Measurements from ENCODE around the gene PTPN18.

PTPN18 gene

DNA sequence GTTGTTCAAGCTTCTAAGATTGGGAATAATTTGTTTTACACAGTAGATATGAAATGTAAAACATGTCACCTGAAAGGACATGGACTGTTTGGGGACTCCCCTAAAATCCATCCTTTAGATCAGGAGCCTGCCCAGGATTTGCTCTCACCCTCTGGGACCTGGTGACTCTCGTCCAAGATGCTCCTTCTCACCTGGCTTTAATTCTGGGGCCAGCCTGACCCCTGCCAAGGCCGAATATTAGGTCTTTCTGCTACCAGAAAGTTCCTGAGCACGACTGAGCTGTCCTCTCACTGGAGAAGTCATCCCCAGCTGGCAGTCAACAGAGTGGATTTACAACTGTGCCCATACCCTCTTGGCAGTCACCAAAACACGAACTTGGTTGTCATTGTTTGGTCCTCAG, 25.3 kb downstream of the PTPN18 start:
- no peak for DNase-seq (ENCODE audit: low spot score)
- no peak overlapping the region for H3K4me3 ChIP-seq
- TF ChIP-seq, protein P1, sequence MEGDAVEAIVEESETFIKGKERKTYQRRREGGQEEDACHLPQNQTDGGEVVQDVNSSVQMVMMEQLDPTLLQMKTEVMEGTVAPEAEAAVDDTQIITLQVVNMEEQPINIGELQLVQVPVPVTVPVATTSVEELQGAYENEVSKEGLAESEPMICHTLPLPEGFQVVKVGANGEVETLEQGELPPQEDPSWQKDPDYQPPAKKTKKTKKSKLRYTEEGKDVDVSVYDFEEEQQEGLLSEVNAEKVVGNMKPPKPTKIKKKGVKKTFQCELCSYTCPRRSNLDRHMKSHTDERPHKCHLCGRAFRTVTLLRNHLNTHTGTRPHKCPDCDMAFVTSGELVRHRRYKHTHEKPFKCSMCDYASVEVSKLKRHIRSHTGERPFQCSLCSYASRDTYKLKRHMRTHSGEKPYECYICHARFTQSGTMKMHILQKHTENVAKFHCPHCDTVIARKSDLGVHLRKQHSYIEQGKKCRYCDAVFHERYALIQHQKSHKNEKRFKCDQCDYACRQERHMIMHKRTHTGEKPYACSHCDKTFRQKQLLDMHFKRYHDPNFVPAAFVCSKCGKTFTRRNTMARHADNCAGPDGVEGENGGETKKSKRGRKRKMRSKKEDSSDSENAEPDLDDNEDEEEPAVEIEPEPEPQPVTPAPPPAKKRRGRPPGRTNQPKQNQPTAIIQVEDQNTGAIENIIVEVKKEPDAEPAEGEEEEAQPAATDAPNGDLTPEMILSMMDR (IDR thresholded peaks at IDR 0.05), result no peak
- no peak overlapping the region for H3K27ac ChIP-seq

DNA sequence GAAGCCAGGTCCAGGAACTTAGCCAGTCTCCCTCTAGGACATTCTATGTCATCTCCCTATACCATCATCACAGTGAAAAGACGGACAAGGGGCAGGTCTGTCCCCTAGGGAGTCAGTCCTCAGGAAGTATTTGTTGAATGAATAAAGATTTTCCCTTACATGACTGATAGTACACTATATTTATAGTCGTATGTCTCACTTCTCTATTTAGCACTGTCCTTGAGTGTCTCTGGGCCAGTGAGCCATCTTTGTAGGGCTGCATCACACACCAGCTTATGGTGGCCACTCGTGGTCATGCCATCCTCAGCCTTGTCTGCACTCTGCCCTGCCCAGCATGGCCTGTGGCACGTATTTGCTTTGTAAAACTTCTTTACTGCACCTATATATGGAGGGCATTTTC, 25.8 kb downstream of the PTPN18 start:
- H3K27ac ChIP-seq, result no peak overlapping the region
- TF ChIP-seq, protein P1 (IDR thresholded peaks at IDR 0.05), result no peak
- DNase-seq (ENCODE audit: low spot score), result no peak
- no peak overlapping the region for H3K4me3 ChIP-seq

GRCh38 chr2:130382313-130382917, 26.6 kb downstream of the PTPN18 start:
- Histone ChIP-seq H3K27ac (no peak overlapping the region), H3K4me3 (no peak overlapping the region)
- DNase-seq (ENCODE audit: low spot score), result no peak
- TF ChIP-seq, protein P1 (IDR thresholded peaks at IDR 0.05), result no peak

- no peak overlapping the region for H3K4me3 ChIP-seq
- no peak for DNase-seq (ENCODE audit: low spot score)
- TF ChIP-seq, protein P1 (IDR thresholded peaks at IDR 0.05), result no peak
- H3K27ac ChIP-seq, result peak overlapping the region in 1 of 2 donors; percentile 59
Observed at GRCh38 chr2:130385709-130386108, 29.9 kb downstream of the PTPN18 start.

DNA sequence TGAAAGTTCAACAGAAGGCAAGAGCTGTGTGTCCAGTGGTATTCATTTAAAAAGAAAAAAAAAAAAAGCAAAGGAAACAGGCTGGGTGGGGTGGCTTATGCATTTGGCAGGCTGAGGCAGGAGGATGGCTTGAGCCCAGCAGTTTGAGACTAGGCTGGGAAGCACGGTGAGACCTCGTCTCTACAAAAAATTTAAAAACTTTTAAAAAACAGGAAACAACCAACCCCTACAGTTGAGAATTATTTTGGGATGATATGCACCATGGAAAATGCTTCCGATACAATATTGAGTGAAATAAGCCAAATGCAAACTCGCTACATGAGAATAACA, 31.2 kb downstream of the PTPN18 start:
- DNase-seq (ENCODE audit: low spot score), result no peak

GRCh38 chr2:130387804-130388203, 31.9 kb downstream of the PTPN18 start:
- Histone ChIP-seq H3K27ac (peak overlapping the region in 1 of 2 donors; percentile 73), H3K4me3 (no peak overlapping the region)
- TF ChIP-seq, protein P1 (IDR thresholded peaks at IDR 0.05), result no peak
- no peak for DNase-seq (ENCODE audit: low spot score)

More for the DNA sequence above, 31.2 kb downstream of the PTPN18 start:
- TF ChIP-seq, protein P1 (IDR thresholded peaks at IDR 0.05), result no peak
- Histone ChIP-seq H3K4me3 (no peak overlapping the region), H3K27ac (peak overlapping the region in 1 of 2 donors; percentile 55)

GRCh38 chr2:130388221-130388907, 32.5 kb downstream of the PTPN18 start:
- DNase-seq (ENCODE audit: low spot score), result no peak
- TF ChIP-seq, protein P1 (IDR thresholded peaks at IDR 0.05), result no peak
- peak overlapping the region in 1 of 2 donors; percentile 73 for H3K27ac ChIP-seq
- H3K4me3 ChIP-seq, result no peak overlapping the region
